Lung (tissue), 12 donors: ENCODE measurements around the gene SNX30. TPM values are rescaled to one million over a fixed set of nuclear protein-coding genes. Genes with fewer than 3 reads are reported as not detected.
A peak's percentile ranks its signal among the peaks of the same experiment; 100 is the strongest.

ENCODE experiments used
- ATAC-seq: fragments of 200-7000 bp; cut with Tn5 transposase; one replicate; pipeline ENCODE4 v1.9.1; 2020; ENCODE audit warnings: moderate number of reproducible peaks; ENCODE audit not compliant: insufficient read depth, low FRiP score
- DNase-seq, 3 donors: peaks; one replicate each; pipeline ENCODE4 v3.0.0-alpha.2; 2013 to 2017
- H3K27ac ChIP-seq, 2 donors: one replicate each; pipeline ENCODE4 v1.5.1; 2013; ENCODE audit warnings: mild to moderate bottlenecking in 2 of 2, moderate library complexity in 2 of 2, control low read depth in 1 of 2, inconsistent platforms in 1 of 2, low read depth in 1 of 2, low read length in 1 of 2
- H3K27me3 ChIP-seq, 3 donors: one replicate each; pipeline ENCODE4 v1.5.1; 2013; ENCODE audit warnings: low read length in 2 of 3; ENCODE audit not compliant: control insufficient read depth in 3 of 3, insufficient read depth in 3 of 3
- H3K36me3 ChIP-seq, 4 donors: one replicate each; pipeline ENCODE4 v1.5.1; 2013; ENCODE audit warnings: low read length in 4 of 4, mild to moderate bottlenecking in 1 of 4, moderate library complexity in 1 of 4; ENCODE audit not compliant: control insufficient read depth in 4 of 4, insufficient read depth in 4 of 4
- H3K4me1 ChIP-seq, 5 donors: one replicate each; pipeline ENCODE4 v1.5.1; 2013; ENCODE audit warnings: low read length in 5 of 5, mild to moderate bottlenecking in 2 of 5, moderate library complexity in 1 of 5; ENCODE audit not compliant: control insufficient read depth in 5 of 5, insufficient read depth in 5 of 5
- H3K4me3 ChIP-seq: one replicate; pipeline ENCODE4 v1.5.1; 2013; ENCODE audit warnings: mild to moderate bottlenecking, control low read depth, moderate library complexity
- H3K9ac ChIP-seq, 2 donors: one replicate each; pipeline ENCODE4 v1.5.1; 2013; ENCODE audit warnings: low read length in 2 of 2, control low read depth in 1 of 2; ENCODE audit not compliant: insufficient read depth in 1 of 2
- H3K9me3 ChIP-seq, 4 donors: one replicate each; pipeline ENCODE4 v1.5.1; 2013; ENCODE audit warnings: low read length in 3 of 4, mild to moderate bottlenecking in 1 of 4, moderate library complexity in 1 of 4; ENCODE audit not compliant: control insufficient read depth in 4 of 4, insufficient read depth in 3 of 4
- CTCF ChIP-seq: IDR thresholded peaks from 2 replicates; pipeline ENCODE4 v1.5.1; 2012; ENCODE audit warnings: mild to moderate bottlenecking; ENCODE audit errors: control extremely low read depth, extremely low read depth
- WGBS, 2 donors: extraction: QIAGEN DNeasy Blood & Tissue Kit; methylation state at CpG; one replicate each; pipeline ENCODE4 v1.1.7; 2013; 5-methylcytosine and 5-hydroxymethylcytosine counted together
- polyA plus RNA-seq, 2 donors: library from polyadenylated mRNA; stranded (reverse); fragments of 200-250 nt; gene quantifications; one replicate each; pipeline ENCODE4 v1.2.1, GENCODE V29; 2013
- total RNA-seq, 2 donors: library from RNA; depleted of rRNA in 1 of 2; stranded (reverse); fragments of >200 nt in 1 of 2; gene quantifications; one replicate each; pipeline ENCODE4 v1.2.1, GENCODE V29; 2014 to 2021
- donor health status: control.
- donor health status: control.
- donor health status: Bipolar disorder and iron deficiency.
- donor health status: healthy.
- donor health status: DM: yes; HTN: yes; CAD: no.

SNX30 gene
- total and polyA plus RNA-seq, 4 donors = 13.7 to 63.1 (median 35.8) TPM

GRCh38 chr9:112711050-112711689, 39.4 kb upstream of the SNX30 start:
- WGBS, 2 donors = 79 to 85% methylated on average over 7 of the region's 7 CpGs
- H3K27me3 ChIP-seq = no peaks in the 10 kb centered on the region
- DNase-seq = peak; percentile 27 to 76 (median 74)
- H3K36me3 ChIP-seq = peaks cover 0 to 13% (median 7%) of the 10 kb centered on the region in 4 donors
- H3K9me3 ChIP-seq = no peaks in the 10 kb centered on the region
- ATAC-seq = no peak
- no peak overlapping the region for H3K27ac ChIP-seq
- peak; percentile 12 for TF ChIP-seq CTCF
- H3K9ac ChIP-seq = no peak overlapping the region
- H3K4me1 ChIP-seq = no peaks in the 10 kb centered on the region
- no peak overlapping the region for H3K4me3 ChIP-seq

GRCh38 chr9:112712678-112713077, 37.9 kb upstream of the SNX30 start:
- TF ChIP-seq CTCF = no peak

GRCh38 chr9:112717661-112718331, 32.8 kb upstream of the SNX30 start, which contains the start of gene INIP:
INIP (minus strand) TSS chr9:112718117; CDS start chr9:112716485, 1,632 bp downstream.
- Histone ChIP-seq H3K4me3 (peak within 1 kb of the TSS; percentile 85), H3K36me3 (peaks cover 0 to 11% (median 5%) of the 10 kb centered on the region in 4 donors), H3K9me3 (no peaks in the 10 kb centered on the region), H3K27me3 (no peaks in the 10 kb centered on the region), H3K9ac (peak within 1 kb of the TSS; percentile 86), H3K4me1 (peaks cover 0 to 8% (median 0%) of the 10 kb centered on the region in 5 donors), H3K27ac (peak within 1 kb of the TSS; percentile 86 to 94)
- ATAC-seq (peak; percentile 96), DNase-seq (peak; percentile 98 to 99 (median 98))
- WGBS, 2 donors = 0 to 1% methylated on average over 51 of the region's 51 CpGs
- no peak for TF ChIP-seq CTCF

More at GRCh38 chr9:112712678-112713077, 37.9 kb upstream of the SNX30 start:
- peaks cover 0 to 8% (median 0%) of the 10 kb centered on the region in 5 donors for H3K4me1 ChIP-seq
- no peak overlapping the region for H3K27ac ChIP-seq
- peaks cover 0 to 13% (median 7%) of the 10 kb centered on the region in 4 donors for H3K36me3 ChIP-seq
- DNase-seq = no peak
- whole genome bisulfite sequencing, 2 donors = 94 to 97% methylated on average over 3 of the region's 3 CpGs
- H3K4me3 ChIP-seq = no peak overlapping the region
- ATAC-seq = no peak
- H3K9ac ChIP-seq = no peak overlapping the region
- H3K27me3 ChIP-seq = no peaks in the 10 kb centered on the region
- H3K9me3 ChIP-seq = no peaks in the 10 kb centered on the region
